NOMO-1 (cell line): ENCODE results near the gene ENTPD8.
"Not testable (repeated sequence)": the region's sequence is repeated elsewhere in the genome, so short reads cannot be mapped to it uniquely, and the experiment has no call there.

Experiments used
- DNase-seq, 2 experiments: peaks; one replicate each; lab custom pipeline; 2025; ENCODE audit not compliant: unreplicated experiment in 2 of 2; lab: John Stamatoyannopoulos, UW

ENTPD8 gene

DNA sequence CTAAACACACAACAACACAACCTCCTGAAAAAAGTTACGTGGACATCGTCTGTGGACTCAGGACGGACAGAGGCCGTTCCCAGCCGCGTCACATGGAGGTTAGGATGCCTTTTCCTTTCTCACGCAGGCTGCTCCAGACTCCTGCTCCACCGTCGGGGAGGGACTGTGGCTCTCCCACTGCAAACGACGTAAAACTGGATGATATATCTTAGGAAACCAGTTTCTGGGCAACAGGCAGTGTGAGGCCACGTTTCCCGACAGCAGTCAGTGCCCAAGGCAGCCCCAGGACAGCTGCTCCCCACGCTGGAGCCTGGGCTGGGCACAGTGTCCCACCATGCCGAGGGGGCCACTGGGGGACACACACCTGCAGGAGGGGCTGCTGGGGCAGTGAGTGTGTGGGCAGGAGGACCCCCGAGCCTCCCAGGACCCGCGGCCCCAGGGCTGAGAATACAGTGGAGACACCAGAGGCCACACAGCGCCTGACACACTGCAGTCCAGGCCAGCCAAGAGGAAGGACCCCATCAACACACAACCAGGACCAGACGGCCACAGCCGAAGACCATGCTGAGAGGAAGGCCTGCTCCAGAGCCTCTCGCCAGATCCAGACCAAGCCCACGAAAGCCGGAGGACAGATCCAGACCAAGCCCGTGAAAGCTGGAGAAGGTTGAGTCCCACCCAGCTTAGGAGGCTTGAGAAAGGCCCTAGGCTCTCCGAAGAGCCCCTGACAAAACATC lies 44.4 kb downstream of the ENTPD8 start:
- no peak for DNase-seq

DNA sequence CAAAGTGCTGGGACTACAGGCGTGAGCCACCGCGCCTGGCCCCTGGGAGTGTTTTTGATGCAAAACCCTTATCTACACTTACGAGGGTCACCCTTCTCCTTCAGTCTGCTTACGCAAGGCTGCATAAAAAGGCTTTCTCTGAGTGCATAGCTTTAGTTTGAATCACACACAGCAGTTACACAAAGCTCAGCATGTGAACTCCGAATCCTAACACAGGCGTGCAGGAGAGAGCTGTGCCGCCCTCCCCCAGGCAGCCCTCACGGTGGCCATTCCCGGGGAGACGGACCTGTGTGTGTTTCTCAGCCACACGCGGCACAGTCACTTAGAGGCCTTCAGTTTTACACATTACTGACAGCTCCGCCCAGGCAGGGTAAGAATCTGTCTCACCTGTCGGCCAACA lies 44.9 kb downstream of the ENTPD8 start:
- no peak for DNase-seq

DNA sequence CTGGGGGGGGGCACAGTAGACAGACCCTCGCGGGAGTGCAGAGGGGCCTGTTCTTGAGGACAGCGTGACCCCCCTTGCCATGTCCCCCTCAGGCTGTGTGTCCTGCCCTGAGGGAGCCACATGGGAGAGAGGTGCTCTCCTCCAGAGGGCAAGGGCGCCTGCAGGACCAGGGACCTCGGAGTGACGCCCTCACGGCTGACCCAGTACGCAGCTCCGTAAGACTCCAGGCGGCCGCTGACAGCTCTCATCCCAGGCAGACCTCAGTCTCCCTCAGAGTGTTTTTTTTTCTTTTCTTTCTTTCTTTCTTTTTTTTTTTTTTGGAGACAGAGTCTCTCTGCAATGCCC lies 45.5 kb downstream of the ENTPD8 start:
- no peak for DNase-seq

DNA sequence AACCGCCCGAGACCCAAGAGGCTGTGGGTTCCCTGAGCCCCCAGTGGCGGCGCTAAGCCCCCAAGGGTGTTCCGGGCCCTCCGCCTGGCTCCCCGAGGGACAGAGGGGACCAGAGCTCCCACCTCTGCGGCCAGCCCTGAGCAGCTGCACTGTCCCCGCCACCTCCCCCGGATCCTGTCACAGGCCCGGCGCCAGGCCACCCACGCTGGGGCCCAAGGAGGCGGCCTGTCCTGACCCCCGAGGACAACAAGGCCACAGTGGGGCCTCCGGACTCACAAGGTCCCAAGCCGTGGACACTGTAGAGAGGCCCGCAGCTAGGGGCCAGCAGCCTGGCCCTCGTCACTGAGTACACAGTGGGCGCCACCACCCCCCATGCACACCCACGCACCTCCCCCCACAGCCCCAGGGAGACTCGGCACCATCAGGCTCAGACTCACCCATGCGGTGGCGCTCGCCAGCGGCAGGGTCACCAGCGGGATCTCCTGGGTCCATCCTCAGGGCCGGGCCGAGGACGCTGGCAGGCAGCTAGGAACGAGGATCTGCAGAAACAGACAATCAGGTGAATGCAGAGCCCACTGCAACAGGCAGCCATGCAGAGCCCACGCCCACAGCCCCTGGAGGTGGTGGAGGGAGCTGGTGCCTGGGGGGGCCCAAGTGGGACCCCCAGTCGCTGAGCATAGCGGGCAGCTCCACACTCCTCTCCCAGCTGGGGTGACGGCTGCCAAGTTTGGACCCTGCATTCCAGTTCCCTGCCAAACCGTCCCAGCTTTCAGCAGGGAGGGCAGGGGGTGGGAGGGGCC lies 46.1 kb downstream of the ENTPD8 start:
- DNase-seq = no peak

DNA sequence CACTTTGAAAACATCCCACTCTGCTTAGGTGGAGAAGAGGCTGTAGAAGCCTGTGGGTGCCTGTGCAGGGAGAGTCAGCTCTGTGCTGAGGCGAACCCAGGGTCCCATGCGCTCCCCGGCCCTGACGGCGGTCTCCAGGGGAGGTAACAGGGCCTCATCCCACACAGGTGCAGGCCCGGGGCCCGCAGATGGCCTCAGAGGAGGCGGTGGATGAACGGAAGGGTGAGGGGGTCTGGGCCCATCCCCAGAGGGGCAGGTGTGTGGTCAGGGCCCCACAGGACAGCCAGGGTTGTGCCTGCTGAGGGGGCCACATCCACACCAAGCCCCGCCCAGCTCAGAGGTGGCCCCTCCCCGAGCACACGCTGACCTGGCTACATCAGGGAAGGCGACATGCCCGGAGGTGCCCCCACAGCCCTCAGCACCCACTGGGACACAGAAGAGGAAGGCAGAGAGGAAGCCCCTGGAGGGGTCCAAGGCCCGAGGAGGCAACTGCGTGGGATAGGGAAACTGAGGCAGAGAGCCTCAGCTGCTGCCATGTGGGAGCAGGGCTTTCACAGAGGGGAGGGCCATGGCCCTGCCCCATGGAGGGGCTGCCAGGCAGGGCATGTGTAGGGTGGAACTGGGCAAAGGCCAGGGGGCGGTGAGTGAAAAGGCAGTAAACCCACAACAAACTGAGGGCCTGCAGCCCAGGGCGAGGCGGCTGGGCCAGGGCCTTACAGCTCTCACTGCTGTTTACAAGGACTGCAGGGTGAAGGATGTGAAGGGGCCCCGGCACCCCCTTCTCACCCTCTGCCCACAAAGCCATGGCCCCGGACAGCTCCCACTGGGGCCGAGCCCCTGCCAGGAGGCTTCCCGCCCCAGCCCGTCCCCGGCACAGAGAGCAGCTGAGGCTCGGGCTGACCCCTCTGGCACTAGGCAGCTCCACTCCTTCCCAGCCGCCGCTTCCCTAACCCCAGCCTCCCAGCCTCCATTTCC lies 47.7 kb downstream of the ENTPD8 start:
- DNase-seq = no peak

DNA sequence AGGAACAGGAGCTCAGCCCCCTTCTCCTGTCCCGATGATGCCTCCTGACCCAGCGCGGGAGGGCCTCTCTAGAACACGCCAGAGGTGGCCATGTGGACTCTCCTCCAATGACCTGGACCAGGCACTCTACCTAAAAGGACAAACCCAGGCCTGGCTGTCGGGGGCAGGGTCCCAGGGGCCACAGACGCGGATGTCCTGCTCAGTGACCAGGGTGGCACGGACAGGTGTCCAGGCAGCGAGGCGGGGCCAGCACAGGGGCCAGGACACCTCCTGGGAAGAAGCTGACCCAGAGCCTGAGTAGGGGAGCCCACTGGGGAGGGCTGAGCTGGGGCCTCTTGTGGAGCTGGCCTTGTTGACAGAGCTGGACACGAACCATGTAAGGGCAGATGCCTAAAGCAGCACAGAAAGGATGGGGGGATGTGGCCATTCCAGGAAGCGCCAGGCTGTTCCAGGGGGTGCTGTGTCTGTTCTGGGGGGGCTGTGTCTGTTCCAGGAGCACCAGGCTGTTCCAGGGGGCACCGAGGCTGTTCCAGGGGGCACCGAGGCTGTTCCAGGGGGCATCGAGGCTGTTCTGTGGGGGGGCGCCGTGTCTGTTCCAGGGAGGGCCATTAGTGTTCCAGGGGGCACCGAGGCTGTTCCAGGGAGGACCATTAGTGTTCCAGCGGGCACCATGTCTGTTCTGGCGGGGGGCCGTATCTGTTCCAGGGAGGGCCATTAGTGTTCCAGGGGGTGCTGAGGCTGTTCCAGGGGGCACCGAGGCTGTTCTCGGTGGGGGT lies 48.7 kb downstream of the ENTPD8 start:
- no peak for DNase-seq

DNA sequence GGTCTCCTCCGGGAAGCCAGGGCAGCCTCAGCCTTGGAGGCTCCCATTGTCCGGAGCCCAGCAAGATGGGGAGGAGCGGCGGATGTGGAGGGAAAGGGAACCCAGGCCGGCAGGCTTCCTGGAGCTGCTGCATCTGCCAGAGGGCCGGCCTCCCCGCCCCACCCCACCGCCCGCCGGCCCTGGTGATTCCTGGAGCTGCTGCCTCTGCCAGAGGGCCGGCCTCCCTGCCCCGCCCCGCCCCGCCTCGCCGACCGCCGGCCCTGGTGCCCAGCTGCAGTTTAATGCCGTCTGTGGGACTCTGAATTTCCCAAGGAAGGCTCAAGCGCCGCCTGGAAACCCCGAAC lies 49.8 kb downstream of the ENTPD8 start:
- no peak for DNase-seq

DNA sequence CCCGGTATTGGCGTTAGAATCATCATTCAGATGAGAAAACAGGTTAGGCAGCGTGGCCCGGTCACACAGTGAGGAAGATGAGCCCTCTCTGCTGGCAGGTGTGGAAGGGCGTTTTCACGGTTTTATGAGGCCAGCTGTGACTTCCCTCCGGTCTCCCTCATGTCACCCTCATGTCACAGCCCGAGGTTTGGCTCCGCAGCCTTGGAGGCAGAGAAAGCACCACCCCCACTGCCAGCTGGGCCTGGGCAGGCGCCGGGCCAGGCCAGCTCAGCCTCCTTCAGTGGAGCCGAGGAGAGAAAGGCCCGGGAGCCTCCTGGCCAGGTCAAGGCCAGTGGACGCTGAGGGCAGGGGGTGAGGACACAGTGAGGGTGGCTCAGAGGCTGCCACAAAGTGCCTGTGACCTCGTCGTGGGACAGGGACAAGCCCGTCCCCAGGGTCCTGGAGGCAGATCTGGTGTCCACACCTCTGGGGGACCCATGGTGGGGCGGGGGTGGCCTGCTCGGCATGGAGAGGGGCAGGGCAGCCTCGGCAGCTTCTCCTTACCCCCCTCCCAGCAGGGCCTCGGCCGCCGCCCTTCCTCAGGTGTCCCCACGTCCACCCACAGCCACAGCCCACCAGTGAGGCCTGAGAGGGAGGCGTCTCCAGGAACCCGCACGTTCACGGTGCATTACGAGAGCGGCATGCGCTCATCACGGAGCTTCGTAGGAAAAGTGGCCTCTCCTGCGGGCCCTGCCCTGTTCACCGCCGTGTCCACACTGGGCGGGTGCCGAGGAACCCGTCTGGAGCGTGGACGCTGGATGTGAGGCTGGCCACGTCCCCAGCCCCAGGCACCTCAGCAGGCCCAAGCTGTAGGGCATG lies 50.4 kb downstream of the ENTPD8 start:
- no peak for DNase-seq

DNA sequence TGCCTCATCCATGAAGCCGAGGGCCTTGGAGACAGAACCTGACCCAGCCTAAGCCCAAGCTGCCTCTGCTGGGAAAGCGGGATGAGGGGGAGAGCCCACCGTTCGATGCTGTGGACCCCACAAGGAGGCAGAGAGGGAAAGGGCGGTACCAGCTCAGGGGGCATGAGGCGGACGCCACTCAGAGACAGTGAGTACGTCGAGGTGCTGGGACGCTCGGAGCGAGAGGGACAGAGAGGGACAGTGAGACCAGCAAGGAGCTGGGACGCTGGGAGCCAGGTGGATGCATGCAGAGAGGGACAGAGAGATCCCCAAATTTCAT lies 51.8 kb downstream of the ENTPD8 start:
- no peak for DNase-seq

DNA sequence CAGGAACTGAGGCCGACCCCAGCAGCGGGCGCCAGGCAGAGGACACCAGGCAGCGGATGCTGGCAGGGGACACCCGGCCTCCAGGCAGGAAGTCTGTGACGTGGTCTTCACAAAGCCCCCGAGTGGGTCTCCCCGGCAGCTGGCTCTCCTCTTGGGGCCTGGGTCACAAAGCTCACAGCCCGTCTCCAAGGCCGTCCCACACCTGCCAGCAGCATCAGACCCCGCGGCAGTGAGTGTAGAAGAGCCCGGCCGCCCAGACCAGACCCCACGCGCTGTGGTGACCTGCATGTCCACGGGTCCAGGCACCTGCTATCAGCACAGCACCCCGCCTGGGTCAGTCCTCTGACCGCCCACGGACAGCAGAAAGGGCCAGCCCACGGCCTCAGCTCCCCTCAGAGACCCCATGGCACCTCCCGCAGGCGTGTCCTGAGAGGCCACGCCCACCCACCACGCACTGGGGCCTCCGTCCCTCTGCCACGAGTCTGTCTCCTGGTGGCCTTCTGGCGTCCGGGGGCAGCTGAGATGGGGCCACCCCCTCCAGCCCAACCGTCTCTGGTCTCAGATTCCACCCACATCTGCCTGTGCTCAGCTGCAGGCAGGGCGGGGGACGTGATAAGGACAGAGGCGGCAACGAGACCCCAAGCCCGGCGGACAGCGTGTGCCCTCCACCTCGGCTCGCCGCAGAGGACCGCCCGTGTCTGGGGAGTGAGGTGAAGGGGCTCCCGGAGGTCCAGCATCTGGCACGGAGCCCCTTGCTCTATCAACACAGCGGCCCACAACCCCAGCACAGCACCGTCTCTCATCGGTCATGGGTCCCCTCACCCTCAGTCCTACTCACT lies 52.3 kb downstream of the ENTPD8 start:
- DNase-seq = no peak

DNA sequence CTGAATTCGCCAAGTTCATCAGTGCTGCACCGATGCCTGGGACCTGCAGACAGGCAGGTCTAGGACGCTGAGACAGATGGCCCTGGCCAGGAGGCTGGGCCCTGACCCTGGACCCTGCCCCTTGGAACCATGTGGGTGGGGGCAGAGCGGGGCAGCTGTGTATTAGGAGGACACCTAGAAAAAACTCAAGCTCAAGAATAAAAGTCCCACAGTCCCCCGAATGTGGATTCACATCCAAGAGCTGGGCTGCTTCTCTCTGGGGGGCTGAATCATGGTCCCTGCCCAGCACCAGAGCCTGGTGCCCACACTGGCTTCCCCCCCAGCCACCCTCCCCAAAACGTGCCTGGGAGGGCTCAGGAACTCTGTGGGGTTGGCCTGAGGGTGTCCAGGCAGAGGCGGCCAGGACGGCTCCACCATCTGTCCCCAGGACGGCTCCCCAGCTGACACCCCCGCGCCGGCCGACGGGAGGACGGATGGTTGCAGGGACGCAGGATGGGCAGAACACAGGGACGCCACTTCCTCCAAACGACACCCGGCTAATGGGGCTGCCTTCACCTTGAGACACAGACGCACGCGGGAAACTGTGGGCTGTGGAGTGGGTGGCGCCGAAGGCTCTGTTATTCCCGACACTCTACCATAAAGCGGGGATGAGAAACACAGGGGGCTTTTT lies 53.1 kb downstream of the ENTPD8 start:
- DNase-seq = no peak

DNA sequence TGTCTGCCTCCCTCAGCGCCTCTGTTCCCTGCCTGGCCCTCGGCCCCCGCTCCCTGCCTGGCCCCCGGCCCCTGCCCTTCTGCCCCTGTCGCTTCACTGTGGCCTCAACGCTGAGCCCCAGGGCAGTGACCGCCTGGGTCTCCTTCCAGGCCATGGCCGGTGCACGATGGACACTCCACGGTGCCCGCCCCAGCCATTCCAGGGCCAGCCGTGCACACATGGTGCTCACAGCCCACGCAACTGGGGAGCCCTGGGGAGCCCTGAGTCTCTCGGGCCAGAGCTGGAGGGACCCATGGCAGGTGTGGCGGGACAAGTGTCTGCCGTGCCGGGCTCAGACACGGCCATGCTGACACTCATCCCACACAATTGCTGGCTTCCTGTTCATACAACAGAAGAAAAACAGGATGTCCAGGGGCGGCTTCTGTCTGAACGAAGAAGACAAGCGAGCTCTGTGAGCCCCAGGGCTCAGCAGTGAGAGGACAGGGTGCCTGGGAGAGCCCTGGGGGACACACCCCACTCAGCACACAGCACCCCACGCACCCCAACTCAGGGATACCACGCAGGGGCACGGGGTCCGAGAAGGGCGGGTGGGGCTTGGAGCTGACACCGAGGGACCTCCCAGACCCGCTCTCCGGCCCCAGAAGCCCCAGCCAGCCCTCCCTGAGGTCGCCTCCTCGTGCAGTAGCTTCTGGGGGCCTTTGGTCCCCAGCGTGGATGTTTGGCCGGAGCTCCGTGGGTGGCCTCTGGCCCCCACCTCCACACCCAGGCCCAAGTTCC lies 53.9 kb downstream of the ENTPD8 start:
- DNase-seq = no peak

DNA sequence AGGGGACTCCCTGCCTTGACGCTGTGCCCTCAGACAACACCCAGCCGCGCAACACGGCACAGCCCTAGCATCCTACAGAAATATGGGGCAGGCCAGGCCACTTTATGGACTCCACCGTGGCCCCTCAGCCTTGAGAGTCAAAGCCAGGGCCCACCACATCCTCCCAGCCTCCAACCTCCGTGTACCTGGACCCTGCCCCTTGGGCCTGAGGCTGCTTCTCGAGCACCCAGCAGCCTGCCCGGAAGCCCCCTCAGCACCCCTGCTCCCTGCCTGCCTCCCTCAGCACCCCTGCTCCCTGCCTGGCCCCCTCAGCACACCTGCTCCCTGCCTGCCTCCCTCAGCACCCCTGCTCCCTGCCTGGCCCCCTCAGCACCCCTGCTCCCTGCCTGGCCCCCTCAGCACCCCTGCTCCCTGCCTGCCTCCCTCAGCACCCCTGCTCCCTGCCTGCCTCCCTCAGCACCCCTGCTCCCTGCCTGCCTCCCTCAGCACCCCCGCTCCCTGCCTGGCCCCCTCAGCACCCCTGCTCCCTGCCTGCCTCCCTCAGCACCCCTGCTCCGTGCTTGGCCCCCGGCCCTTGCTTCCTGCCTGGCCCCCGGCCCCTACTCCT lies 54.5 kb downstream of the ENTPD8 start:
- DNase-seq = not testable (repeated sequence)

DNA sequence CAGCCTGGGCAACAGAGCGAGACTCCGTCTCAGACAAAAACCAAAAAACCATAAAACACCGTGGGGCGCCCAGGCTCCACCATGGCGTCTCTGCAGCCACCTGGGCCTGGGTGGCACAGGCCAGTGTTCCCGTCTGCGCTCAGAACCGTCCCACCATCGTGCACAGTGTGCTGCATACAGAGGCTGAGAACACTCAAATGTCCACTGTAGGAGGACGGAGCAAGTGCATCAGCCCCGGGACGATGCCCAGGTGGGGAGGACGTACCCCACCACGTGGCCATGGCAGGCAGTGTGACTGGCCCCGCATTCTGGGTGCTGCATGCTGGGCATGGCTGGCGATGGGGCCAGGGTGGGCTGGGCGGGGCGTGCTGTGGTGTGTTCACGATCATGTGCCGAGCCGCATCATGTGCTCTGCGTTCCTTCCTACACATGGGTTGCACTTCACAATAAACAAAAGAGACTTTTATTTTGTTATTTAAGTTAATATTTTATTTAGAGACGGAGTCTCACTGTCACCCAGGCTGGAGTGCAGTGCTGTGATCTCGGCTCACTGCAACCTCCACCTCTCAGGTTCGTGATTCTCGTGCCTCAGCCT lies 56.0 kb downstream of the ENTPD8 start:
- DNase-seq = no peak
